ENCODE results near the gene NFIA. TPM values are rescaled to one million over a fixed set of nuclear protein-coding genes. Genes with fewer than 3 reads are reported as not detected.

Gene NFIA
- total and polyA plus RNA-seq, 7 donors: 4.0 to 42.7 (median 30.6) TPM

- intact Hi-C loops (cut with DNase I): no loop called here
- peak in 1 of 4 donors; percentile 53 for ATAC-seq
- Histone ChIP-seq H3K9me3 (no peaks in the 10 kb centered on the region), H3K36me3 (ENCODE audit: insufficient read depth in 1 of 2, low read depth in 1 of 2) (peaks cover 6 to 20% of the 10 kb centered on the region in 2 donors), H3K27ac (peak overlapping the region; percentile 82), H3K4me3 (no peak overlapping the region), H3K27me3 (ENCODE audit: insufficient read depth in 3 of 3, low read length in 2 of 3) (no peaks in the 10 kb centered on the region), H3K4me1 (peaks cover 43% of the 10 kb centered on the region)
- no peak for DNase-seq
- TF ChIP-seq, protein P1, sequence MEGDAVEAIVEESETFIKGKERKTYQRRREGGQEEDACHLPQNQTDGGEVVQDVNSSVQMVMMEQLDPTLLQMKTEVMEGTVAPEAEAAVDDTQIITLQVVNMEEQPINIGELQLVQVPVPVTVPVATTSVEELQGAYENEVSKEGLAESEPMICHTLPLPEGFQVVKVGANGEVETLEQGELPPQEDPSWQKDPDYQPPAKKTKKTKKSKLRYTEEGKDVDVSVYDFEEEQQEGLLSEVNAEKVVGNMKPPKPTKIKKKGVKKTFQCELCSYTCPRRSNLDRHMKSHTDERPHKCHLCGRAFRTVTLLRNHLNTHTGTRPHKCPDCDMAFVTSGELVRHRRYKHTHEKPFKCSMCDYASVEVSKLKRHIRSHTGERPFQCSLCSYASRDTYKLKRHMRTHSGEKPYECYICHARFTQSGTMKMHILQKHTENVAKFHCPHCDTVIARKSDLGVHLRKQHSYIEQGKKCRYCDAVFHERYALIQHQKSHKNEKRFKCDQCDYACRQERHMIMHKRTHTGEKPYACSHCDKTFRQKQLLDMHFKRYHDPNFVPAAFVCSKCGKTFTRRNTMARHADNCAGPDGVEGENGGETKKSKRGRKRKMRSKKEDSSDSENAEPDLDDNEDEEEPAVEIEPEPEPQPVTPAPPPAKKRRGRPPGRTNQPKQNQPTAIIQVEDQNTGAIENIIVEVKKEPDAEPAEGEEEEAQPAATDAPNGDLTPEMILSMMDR (IDR thresholded peaks at IDR 0.05): no peak
- WGBS, 3 donors: 91 to 100% (median 94%) methylated on average over 2 of the region's 2 CpGs
Observed at GRCh38 chr1:61379693-61380092, 297.3 kb downstream of the NFIA start.

GRCh38 chr1:61380561-61380960, 298.2 kb downstream of the NFIA start:
- H3K27me3 ChIP-seq (ENCODE audit: insufficient read depth in 3 of 3, low read length in 2 of 3): no peaks in the 10 kb centered on the region
- H3K27ac ChIP-seq: peak overlapping the region; percentile 82
- TF ChIP-seq, protein P1 (IDR thresholded peaks at IDR 0.05): no peak
- peak overlapping the region; percentile 56 for H3K4me3 ChIP-seq
- intact Hi-C loops (cut with DNase I): no loop called here
- WGBS, 3 donors: 23 to 40% (median 27%) methylated on average over 3 of the region's 3 CpGs
- H3K36me3 ChIP-seq (ENCODE audit: insufficient read depth in 1 of 2, low read depth in 1 of 2): peaks cover 6 to 20% of the 10 kb centered on the region in 2 donors
- peak; percentile 72 to 93 (median 87) for ATAC-seq
- DNase-seq: no peak
- peaks cover 43% of the 10 kb centered on the region for H3K4me1 ChIP-seq
- no peaks in the 10 kb centered on the region for H3K9me3 ChIP-seq

- intact Hi-C loops (cut with DNase I): no loop called here
- Histone ChIP-seq H3K4me3 (no peak overlapping the region), H3K36me3 (ENCODE audit: insufficient read depth in 1 of 2, low read depth in 1 of 2) (peaks cover 6 to 30% of the 10 kb centered on the region in 2 donors), H3K27me3 (ENCODE audit: insufficient read depth in 3 of 3, low read length in 2 of 3) (no peaks in the 10 kb centered on the region), H3K9me3 (peaks cover 9% of the 10 kb centered on the region), H3K27ac (no peak overlapping the region), H3K4me1 (peaks cover 8% of the 10 kb centered on the region)
- ATAC-seq (no peak), DNase-seq (no peak)
- WGBS, 3 donors: 92 to 93% (median 92%) methylated on average over 3 of the region's 3 CpGs
- TF ChIP-seq, protein P1 (IDR thresholded peaks at IDR 0.05): no peak
Observed at GRCh38 chr1:61386323-61386722, 304.0 kb downstream of the NFIA start.

GRCh38 chr1:61386770-61387169, 304.4 kb downstream of the NFIA start:
- no peak overlapping the region for H3K4me3 ChIP-seq
- intact Hi-C loops (cut with DNase I): no loop called here
- H3K36me3 ChIP-seq (ENCODE audit: insufficient read depth in 1 of 2, low read depth in 1 of 2): peaks cover 6 to 30% of the 10 kb centered on the region in 2 donors
- DNase-seq (no peak), ATAC-seq (no peak)
- H3K4me1 ChIP-seq: peaks cover 8% of the 10 kb centered on the region
- H3K27ac ChIP-seq: no peak overlapping the region
- WGBS, 3 donors: 94 to 100% (median 96%) methylated on average over 2 of the region's 2 CpGs
- no peaks in the 10 kb centered on the region for H3K27me3 ChIP-seq (ENCODE audit: insufficient read depth in 3 of 3, low read length in 2 of 3)
- H3K9me3 ChIP-seq: peaks cover 9% of the 10 kb centered on the region
- TF ChIP-seq, protein P1 (IDR thresholded peaks at IDR 0.05): no peak

GRCh38 chr1:61387829-61388228, 305.5 kb downstream of the NFIA start:
- DNase-seq (no peak), ATAC-seq (no peak)
- TF ChIP-seq, protein P1 (IDR thresholded peaks at IDR 0.05): no peak
- intact Hi-C loops (cut with DNase I): no loop called here
- H3K27me3 ChIP-seq (ENCODE audit: insufficient read depth in 3 of 3, low read length in 2 of 3): no peaks in the 10 kb centered on the region
- WGBS, 3 donors: 73 to 88% (median 81%) methylated on average over 3 of the region's 3 CpGs
- H3K36me3 ChIP-seq (ENCODE audit: insufficient read depth in 1 of 2, low read depth in 1 of 2): peaks cover 6 to 28% of the 10 kb centered on the region in 2 donors
- H3K4me3 ChIP-seq: no peak overlapping the region
- peaks cover 14% of the 10 kb centered on the region for H3K4me1 ChIP-seq
- peaks cover 9% of the 10 kb centered on the region for H3K9me3 ChIP-seq
- no peak overlapping the region for H3K27ac ChIP-seq

Measured in psoas muscle (tissue), 8 donors.